NOMO-1 treated with dmso at 0.1 percent for 144 hours (cell line): ENCODE measurements around the gene ZSWIM6.

ENCODE experiments used
- DNase-seq: peaks from one replicate; lab custom pipeline; 2025; ENCODE audit not compliant: unreplicated experiment; lab: John Stamatoyannopoulos, UW

ZSWIM6 gene

GRCh38 chr5:61472172-61472958 is 140.3 kb downstream of the ZSWIM6 start:
- DNase-seq = no peak

GRCh38 chr5:61474746-61475145 is 142.7 kb downstream of the ZSWIM6 start:
- no peak for DNase-seq

GRCh38 chr5:61477788-61478187 is 145.7 kb downstream of the ZSWIM6 start:
- DNase-seq = no peak

- no peak for DNase-seq
Measured at GRCh38 chr5:61479850-61480614, 148.0 kb downstream of the ZSWIM6 start.

- no peak for DNase-seq
Measured at GRCh38 chr5:61482980-61483379, 150.9 kb downstream of the ZSWIM6 start.

- no peak for DNase-seq
Measured at GRCh38 chr5:61486476-61486875, 154.4 kb downstream of the ZSWIM6 start.

GRCh38 chr5:61489574-61489973 is 157.5 kb downstream of the ZSWIM6 start:
- DNase-seq = no peak

- DNase-seq = no peak
Measured at GRCh38 chr5:61491861-61492260, 159.8 kb downstream of the ZSWIM6 start.

GRCh38 chr5:61493973-61494372 is 161.9 kb downstream of the ZSWIM6 start:
- no peak for DNase-seq

- no peak for DNase-seq
Measured at GRCh38 chr5:61496446-61496845, 164.4 kb downstream of the ZSWIM6 start.

GRCh38 chr5:61496860-61497259 is 164.8 kb downstream of the ZSWIM6 start:
- DNase-seq = no peak

- no peak for DNase-seq
Measured at GRCh38 chr5:61498121-61498520, 166.1 kb downstream of the ZSWIM6 start.

GRCh38 chr5:61501971-61502370 is 169.9 kb downstream of the ZSWIM6 start:
- DNase-seq = no peak

- DNase-seq = no peak
Measured at GRCh38 chr5:61504143-61504770, 172.2 kb downstream of the ZSWIM6 start.

GRCh38 chr5:61505281-61505680 is 173.2 kb downstream of the ZSWIM6 start:
- no peak for DNase-seq

GRCh38 chr5:61507232-61507631 is 175.2 kb downstream of the ZSWIM6 start:
- DNase-seq = no peak

GRCh38 chr5:61516946-61517345 is 184.9 kb downstream of the ZSWIM6 start:
- no peak for DNase-seq

- DNase-seq = no peak
Measured at GRCh38 chr5:61519728-61520277, 187.7 kb downstream of the ZSWIM6 start.

GRCh38 chr5:61523073-61523472 is 191.0 kb downstream of the ZSWIM6 start:
- DNase-seq = no peak

- no peak for DNase-seq
Measured at GRCh38 chr5:61523997-61524396, 191.9 kb downstream of the ZSWIM6 start.

- DNase-seq = no peak
Measured at GRCh38 chr5:61525512-61526206, 193.6 kb downstream of the ZSWIM6 start.
